KG1 (cell line): ENCODE results near the gene TUBA4B.
"Not testable (repeated sequence)": the region's sequence is repeated elsewhere in the genome, so short reads cannot be mapped to it uniquely, and the experiment has no call there.

Experiments
- DNase-seq: peaks from one replicate; lab custom pipeline; 2025; lab: John Stamatoyannopoulos, UW

The TUBA4B gene

DNA sequence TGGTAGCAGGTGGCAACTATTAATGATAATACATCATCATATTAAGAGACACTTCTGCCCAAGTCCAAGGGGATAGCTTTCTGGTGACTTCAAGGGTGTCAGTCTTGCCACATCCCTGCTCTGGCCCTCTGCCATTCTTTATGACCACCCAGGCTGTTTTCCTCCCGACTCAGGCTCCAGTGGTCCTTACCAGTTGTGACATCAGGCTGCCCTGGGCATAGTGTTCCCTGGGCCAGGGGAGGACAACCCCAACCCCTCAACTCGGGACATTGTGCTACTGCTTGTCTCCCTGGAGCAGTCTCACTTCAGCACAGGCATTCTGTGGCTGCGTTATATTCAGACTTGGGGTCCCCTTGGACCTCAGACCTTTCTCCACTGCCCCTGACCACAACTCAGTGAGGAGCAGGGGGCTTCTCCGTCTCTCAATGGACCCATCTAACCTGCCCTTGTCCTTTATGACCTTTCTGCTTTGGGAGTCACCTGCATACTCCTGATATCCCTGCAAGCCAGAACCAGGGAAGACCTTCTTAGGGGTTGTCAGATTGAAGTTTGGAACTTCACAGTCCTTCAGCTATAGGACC is 39.0 kb downstream of the TUBA4B start:
- DNase-seq = no peak

DNA sequence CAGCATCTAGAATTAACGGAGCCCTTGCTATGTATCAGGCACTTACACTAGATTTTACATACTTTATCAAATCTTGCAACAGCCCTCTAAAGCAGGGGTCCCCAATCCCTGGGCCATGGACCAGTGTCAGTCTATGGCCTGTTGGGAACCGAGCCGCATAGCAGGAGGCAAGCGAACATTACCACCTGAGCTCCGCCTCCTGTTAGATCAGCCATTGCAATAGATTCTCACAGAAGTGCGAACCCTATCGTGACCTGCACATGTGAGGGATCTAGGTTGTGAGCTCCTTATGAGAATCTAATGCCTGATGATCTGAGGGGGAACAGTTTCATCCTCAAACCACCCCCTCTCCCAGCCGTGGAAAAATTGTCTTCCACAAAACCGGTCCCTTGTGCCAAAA is 39.6 kb downstream of the TUBA4B start:
- DNase-seq = no peak

DNA sequence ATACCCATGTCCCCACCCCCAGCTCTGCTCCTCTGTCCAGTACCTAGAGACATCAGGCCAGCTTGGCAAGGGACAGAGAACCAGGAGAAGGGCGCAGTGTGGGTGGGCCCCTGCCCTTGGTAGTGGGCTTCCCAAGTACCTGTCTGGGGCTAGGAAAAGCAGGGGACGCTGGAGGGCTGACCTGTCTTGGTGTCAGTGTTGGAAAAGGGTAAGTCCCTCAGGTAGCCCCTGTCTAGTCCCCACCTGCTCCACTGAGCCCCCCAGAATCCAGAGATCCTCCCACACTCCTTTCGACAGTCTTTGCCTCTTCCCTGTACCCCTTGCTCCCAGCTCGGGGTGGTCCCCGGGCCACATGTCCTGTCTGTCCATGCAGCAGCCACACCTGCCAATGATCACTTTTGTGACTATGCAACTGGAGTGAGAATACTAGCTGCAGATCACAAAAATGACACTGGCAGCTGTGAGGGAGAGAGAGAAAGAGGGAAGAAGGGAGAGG is 40.7 kb downstream of the TUBA4B start:
- no peak for DNase-seq

DNA sequence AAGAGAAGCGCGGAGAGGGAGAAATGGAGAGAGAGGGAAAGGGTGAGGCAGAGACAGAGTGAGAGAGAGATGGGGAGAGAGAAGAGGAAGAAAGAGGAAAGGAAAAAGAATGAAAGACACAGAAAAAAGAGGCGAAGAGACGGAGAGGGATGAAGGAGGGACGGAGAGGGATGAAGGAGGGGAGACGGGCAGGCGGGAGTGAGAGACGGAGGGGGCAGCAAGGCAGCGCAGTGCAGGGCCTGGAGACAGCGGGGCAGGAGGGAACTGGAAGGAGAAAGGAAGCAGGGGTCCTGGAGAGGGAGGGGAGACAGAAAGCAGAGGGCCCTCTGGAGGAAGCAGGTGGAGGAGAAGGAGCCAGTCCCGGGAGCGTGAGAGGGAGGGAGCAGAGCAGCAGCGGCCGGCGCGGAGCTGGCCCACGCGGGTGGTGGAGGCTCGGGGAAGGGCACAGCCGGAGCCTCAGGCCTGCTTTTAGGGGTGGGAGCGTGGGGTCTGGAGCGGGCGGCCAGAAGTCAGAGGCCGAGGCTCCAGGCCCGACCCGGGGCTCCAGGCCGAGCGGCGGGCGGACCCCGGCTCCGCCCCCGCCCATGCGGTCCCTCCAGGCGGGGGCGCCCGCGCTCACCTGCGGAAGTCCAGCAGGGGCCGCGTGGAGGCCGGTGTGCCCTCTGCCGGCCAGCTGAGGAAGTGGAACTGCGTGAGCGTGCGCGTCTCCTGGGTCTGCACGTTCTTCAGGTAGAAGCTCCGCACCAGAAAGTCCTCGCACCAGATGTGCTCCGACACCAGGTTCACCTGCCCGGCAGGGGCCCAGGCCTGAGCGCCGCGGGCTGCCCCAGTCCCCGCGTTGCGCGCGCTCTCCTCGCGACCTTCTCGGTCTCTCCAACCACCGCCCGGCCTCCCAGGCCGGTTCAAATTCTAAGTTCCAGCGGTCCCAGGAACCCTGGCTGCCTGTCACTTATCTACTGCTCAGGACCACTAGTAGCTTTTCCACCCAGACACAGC is 41.6 kb downstream of the TUBA4B start:
- peak; percentile 56 for DNase-seq

DNA sequence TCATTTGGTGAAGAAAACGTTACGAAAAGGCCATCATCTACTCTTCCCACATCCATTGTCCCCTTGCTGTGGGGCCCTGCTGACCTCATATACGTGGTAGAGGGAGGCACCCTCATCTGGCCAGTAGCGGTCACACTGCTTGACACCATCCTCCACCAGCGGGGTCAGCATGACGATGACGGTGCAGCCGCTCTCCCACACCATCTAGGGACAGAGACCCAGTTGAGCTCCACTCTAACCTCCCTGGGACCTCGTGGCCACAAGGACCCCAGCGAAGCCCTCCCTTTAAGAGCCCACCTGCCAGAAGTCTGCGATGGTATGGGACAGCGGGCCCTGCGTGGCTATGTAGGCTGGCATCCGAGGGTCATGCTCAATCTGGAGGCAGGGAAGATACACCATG is 43.1 kb downstream of the TUBA4B start:
- no peak for DNase-seq

DNA sequence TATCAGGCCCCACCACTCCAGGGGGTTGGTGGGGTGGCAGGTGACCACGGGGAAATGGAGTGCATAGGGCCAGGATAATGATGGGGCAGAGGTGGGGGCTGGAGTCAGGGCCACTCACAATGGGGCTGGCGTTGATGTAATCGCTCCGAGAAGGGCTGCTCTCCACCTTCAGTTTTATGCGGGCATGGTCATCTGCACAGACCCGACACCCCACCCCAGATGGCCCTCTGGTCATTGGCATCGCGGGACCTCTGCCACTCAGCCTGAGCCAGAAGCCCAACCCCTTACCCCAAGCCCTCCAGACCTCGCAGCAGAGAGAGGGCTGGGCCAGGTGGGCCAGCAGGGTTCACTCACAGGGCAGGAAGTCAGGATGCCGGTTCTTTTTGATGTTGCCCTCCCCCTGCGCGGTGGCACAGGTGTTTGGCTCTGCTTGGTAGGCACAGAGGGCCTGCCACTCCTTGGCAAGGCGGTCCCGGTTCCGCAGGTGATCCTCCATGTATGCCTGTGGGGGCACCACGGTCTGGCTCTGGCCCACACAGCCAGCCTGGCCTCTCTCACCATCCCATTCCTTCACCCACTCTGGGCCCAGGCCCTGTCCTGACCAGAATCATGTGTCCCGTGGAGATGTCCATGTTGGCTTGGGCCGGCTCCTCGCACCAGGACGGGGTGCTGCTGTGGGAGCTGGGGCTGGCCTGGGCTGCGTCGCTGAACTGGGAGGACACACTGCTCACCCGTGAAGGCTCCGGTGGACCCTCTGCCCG is 43.8 kb downstream of the TUBA4B start:
- no peak for DNase-seq

DNA sequence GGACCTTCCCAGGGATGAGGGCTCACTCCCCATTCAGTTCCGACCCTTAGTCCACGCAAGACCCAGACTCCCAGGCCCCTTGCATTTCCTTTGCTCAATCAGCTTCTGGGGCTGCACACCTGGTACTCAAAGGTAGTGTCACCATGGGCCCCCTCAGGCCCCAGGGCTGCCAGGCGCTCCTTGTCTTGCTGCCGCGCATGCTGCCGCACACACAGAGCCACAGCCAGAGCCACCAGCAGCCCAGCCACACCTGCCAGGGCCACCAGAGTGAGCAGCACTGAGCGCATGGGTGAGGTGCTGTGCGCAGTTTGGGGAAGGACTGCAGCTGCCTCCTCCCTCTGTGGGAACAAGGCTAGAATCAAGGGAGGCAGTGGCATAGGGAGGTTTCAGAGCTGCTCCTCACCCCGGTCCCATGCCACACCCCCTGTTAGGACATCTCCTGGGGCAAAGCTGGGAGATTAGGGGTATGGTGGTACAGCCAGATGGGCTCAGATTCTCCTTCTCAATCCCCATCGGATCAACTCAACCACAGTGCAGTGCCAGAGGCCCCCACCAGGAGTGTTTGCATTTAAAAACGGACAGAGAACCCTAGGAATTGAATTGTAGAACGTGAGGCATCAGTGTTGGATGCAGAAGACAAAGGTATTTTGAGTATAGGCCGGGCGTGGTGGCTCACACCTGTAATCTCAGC is 44.9 kb downstream of the TUBA4B start:
- no peak for DNase-seq

DNA sequence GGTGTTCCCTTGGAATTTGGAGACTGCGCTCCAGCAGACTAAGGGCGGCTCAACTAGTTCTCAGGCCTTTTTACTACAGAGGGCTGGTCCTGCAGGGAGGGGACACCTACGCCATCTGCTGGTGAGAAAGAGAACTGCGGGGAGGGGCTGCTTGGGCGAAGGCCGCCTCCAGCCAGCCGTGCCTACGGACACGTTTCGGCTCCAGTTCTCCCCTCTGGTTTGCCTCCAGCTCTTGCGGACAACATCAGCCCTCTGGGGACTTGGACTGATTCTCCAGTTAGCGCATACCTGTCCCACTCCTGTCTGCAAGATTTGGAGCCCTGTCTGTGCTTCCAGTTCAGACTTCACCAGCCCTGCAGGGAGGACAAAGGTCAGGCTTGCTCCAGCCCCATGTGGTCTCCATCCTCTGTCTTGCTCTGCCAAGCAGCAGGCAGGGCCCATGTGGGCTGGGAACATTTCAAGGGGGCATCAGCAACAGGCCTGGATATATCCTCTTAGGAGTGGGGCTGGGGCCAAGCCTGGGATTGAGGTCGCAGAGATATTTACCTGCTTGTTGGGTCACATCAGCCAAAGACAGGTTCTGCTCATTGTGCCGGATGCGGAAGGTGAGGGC is 45.8 kb downstream of the TUBA4B start:
- peak; percentile 28 for DNase-seq

DNA sequence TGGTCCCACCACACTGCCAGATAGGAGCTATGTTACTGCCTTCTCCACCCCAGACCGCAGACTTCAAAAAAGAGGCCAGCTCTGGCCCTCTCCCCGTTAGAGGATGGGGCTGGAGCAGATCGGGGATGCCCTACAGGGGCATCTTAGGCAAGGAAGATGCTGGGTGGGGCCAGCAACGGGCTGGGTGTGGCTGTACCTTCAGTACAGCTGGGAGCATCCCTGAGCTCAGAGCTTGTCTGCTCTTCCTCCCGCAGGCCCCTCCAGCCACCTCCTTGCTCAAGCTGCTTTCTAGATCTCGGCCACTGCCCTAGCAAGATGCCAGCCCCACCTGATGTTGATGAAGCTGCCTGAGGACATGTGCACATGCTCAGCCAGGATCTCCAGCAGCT is 46.3 kb downstream of the TUBA4B start:
- DNase-seq = no peak

DNA sequence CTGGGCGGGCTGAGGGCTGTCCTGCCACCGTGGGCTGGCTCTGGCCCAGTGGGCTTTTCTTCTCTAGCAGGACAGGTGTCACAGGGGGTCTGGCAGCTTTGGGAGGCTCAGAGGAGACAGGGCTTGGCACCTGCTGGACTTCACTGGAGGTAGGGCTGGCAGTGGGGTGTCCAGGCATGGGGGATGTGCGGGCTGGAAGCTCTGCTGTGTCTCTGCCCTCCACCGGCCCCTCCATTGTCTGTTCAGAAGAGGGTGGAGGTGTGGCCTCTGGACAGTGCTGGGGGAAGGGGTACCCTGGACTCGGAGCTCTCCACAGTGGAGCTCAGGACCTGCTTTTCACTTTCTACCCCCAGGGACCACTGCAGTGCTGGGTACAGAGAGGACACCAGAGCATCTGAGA is 47.0 kb downstream of the TUBA4B start:
- no peak for DNase-seq

DNA sequence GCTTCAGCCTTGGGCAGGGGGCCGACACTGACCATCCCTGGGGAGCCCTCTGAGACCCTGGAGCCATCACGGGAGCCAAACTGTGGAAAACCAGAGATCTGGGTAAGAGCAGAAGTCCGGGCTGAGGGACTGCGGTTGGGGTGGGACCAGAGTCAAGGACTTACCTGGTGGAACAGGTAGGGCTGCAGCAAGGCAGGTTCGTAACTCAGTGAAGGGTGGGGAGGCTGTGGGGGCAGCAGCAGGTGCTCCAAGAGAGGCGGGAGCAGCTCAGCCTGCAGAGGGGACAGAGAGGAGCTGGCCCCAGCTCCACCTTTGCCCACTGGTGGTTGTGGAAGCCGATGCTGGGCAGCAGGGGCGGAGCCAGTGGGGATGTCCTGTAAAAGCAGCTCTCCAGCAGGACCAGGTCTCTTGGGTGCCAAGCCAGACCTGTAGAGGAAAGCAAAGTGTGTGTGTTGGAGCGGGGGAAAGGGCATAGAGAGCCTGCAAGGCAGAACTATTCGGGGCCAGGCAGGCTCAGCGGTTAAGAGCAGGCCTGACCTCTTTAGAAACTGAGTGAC is 49.4 kb downstream of the TUBA4B start:
- no peak for DNase-seq

DNA sequence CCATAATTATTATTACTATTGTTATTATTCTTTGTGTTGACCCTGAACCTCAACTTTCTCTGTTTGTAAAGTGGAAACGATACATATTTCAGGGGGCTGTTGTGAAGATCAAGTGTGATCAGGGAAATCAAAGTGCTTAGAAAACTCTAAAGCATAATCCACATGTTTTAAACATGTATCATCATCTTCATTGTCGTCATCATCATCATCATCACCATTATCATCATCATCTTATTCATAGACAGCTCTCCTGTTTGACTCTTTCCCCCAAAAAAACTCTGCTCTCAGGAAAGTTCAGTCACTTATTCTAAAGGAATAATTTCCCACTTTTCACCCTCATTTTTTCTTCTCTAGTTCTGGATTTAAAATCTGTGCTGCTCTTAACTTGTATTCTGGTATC is 51.2 kb downstream of the TUBA4B start:
- DNase-seq = no peak

DNA sequence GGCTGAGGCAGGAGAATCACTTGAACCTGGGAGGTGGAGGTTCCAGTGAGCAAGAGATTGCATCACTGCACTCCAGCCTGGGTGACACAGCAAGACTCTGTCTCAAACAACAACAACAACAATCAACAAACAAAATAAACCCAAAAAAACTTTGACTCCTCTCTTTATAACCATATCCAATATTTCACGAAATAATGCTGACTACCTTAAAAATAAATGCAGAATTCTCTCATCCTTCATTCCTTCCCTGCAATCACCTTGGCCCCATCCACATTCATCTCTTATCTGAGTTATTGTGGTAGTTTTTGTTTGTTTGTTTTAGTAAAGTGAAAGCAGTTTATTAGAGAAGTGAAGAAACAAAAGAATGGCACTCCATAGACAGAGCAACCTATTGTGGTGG is 53.0 kb downstream of the TUBA4B start:
- no peak for DNase-seq

DNA sequence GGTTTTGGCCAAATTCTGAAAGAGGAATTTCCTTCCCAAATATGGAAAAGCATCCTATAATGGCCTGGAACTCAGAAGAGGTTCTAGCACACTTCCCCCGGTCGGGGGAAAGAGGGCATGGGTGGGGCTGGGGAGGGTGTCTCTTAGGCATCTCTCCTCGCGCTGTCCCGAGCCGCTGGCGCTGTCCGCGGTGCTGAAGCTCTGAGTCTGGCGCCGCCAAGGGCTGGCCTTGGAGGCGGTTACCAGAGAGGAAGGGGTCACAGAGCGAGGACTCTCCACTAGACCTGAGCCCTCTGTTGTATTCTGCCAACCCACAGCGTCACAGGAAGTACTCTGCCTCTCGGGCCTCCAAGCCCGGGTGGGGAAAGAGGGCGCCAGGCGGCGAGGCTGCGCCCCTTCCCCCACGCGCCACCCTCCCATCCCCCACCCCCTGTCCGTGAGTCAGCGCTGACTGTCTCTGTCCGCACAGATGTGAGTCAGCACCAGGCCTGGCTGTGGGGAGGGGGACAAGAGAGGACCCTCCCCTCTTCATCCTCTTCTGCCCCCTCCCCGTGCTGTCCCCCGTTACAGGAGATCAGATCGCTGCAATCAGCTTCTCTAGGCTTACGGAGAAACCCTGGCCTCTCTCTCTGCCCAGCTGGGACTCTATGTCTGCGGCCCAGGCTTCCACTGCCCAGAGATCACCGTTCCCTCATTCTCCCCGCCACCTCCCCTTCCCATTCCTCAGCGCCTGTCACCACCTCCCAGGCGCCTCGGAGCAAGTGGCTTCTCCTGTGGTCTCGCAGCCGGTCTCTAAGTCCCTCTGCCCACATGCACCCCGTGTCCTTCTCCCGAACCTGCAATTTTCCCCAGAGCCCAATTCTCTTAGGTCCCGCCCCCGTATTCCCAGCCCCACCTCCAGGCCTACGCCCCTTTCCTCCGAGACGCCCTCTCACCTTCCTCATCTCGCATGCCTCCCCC is 55.4 kb downstream of the TUBA4B start:
- DNase-seq = peak; percentile 33

DNA sequence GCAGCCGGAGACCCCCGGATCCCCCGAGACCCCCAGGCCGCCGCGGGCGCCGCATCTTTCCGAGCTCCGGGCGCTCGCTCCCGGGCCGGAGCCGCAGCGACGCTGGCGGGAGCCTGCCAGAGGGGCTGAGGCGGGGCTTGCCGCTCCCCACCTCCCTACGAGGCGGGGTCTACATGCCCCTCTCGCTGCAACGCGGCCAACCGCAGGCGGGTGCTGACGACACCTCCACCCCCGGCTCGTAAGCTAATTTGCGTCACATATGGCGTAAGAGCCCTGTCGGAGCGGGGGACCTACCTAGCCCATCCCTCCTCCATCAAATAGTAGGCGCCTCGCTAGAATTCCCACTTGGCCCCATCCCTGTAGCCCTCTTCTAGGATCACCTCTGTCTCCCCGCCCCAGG is 56.2 kb downstream of the TUBA4B start, which contains the start of gene PTPRN:
Gene PTPRN, minus strand, starts transcription at position 124 of the 400 bp plus-strand sequence. Its CDS starts 69 bp downstream, at position 55.
- no peak for DNase-seq

DNA sequence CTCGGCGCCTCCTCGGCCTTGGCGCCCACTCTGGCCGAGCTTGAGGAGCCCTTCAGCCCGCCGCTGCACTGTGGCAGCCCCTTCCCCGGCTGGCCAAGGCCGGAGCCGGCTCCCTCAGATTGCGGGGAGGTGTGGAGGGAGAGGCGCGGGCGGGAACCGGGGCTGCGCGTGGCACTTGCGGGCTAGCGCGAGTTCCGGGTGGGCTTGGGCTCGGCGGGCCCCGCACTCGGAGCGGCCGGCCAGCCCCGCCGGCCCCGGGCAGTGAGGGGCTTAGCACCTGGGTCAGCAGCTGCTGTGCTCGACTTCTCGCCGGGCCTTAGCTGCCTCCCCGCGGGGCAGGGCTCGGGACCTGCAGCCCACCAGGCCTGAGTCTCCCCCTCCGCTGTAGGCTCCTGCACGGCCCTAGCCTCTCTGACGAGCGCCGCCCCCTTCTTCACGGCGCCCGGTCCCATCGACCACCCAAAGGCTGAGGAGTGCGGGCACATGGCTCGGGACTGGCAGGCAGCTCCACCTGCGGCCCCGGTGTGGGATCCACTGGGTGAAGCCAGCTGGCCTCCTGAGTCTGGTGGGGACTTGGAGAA is 59.7 kb downstream of the TUBA4B start:
- DNase-seq = not testable (repeated sequence)

DNA sequence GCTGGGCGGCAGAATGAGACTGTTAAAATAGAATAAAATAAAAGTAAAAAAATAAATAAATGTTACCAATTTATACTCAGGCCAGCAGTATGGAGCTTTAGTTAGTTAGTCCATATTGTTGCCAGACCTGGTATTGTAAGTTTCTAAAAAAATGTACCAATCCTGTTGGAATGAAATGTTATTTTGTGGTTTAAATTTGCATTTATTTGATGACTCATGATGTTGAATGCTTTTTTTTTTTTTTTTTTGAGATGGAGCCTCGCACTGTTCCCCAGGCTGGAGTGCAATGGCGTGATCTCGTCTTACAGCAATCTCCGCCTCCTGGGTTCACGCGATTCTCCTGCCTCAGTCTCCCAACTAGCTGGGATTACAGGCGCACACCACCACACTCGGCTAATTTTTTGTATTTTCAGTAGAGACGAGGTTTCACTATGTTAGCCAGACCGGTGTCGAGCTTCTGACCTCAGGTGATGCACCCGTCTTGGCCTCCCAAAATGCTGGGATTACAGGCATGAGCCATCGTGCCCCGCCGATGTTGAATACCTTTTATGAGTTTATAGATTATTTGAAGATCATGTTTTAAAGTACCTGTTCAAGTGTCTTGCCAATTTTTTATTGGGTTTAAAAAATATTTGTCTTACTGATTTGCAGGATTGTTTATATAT is 61.9 kb downstream of the TUBA4B start:
- no peak for DNase-seq
